Activated naive CD8-positive, alpha-beta T cell treated with anti-CD3 and anti-CD28 coated beads, Interleukin-2, amount 50 U/mL, for 24 hours (primary cell): ENCODE results near the gene ASMTL.
"Not testable (repeated sequence)": the region's sequence is repeated elsewhere in the genome, so short reads cannot be mapped to it uniquely, and the experiment has no call there.

Experiments
- ATAC-seq: fragments of 150-1000 bp; cut with Tn5 transposase; one replicate; pipeline ENCODE4 v1.10.0; 2021
- DNase-seq: peaks from one replicate; pipeline ENCODE4 v3.0.0; 2021
- H3K27ac Mint-ChIP-seq: one replicate; pipeline ENCODE4 v1.8.0; 2021; ENCODE audit warnings: mild to moderate bottlenecking, mixed read lengths
- H3K27me3 Mint-ChIP-seq: one replicate; pipeline ENCODE4 v1.8.0; 2021; ENCODE audit warnings: mixed read lengths
- H3K36me3 Mint-ChIP-seq: one replicate; pipeline ENCODE4 v1.8.0; 2021; ENCODE audit warnings: low read depth, mixed read lengths
- H3K4me1 Mint-ChIP-seq: one replicate; pipeline ENCODE4 v1.8.0; 2021; ENCODE audit warnings: mixed read lengths
- H3K4me3 Mint-ChIP-seq: one replicate; pipeline ENCODE4 v1.8.0; 2021; ENCODE audit warnings: mild to moderate bottlenecking, moderate library complexity, mixed read lengths
- H3K9me3 Mint-ChIP-seq: one replicate; pipeline ENCODE4 v1.8.0; 2021; ENCODE audit warnings: mixed read lengths

Gene ASMTL

GRCh38 chrX:1475481-1475880 is 22.8 kb upstream of the ASMTL start:
- H3K9me3 Mint-ChIP-seq, result peaks cover 30% of the 10 kb centered on the region
- no peak overlapping the region for H3K27ac Mint-ChIP-seq
- H3K4me3 Mint-ChIP-seq, result no peak overlapping the region
- peaks cover 31% of the 10 kb centered on the region for H3K36me3 Mint-ChIP-seq
- no peak for DNase-seq
- H3K27me3 Mint-ChIP-seq, result no peaks in the 10 kb centered on the region
- H3K4me1 Mint-ChIP-seq, result peaks cover 63% of the 10 kb centered on the region
- no peak for ATAC-seq

- not testable (repeated sequence) for DNase-seq, H3K4me3 Mint-ChIP-seq, H3K27ac Mint-ChIP-seq, ATAC-seq, H3K27me3 Mint-ChIP-seq
- peaks cover 63% of the 10 kb centered on the region for H3K4me1 Mint-ChIP-seq
- H3K9me3 Mint-ChIP-seq, result peaks cover 25% of the 10 kb centered on the region
- H3K36me3 Mint-ChIP-seq, result peaks cover 24% of the 10 kb centered on the region
Observed at GRCh38 chrX:1474593-1474992, 21.9 kb upstream of the ASMTL start.

- Mint-ChIP-seq H3K27me3 (no peaks in the 10 kb centered on the region), H3K27ac (no peak overlapping the region), H3K4me1 (peaks cover 63% of the 10 kb centered on the region), H3K4me3 (no peak overlapping the region), H3K9me3 (peaks cover 19% of the 10 kb centered on the region), H3K36me3 (peaks cover 19% of the 10 kb centered on the region)
- peak; percentile 0 for DNase-seq
- no peak for ATAC-seq
Observed at GRCh38 chrX:1472975-1473374, 20.3 kb upstream of the ASMTL start.

- peaks cover 89% of the 10 kb centered on the region for H3K4me1 Mint-ChIP-seq
- no peaks in the 10 kb centered on the region for H3K27me3 Mint-ChIP-seq
- H3K27ac Mint-ChIP-seq, result peak overlapping the region; percentile 89
- H3K9me3 Mint-ChIP-seq, result peaks cover 11% of the 10 kb centered on the region
- ATAC-seq (peak; percentile 73), DNase-seq (peak; percentile 82)
- peaks cover 12% of the 10 kb centered on the region for H3K36me3 Mint-ChIP-seq
- H3K4me3 Mint-ChIP-seq, result peak overlapping the region; percentile 58
Observed at GRCh38 chrX:1468250-1468772, 15.6 kb upstream of the ASMTL start.

GRCh38 chrX:1466971-1467561 is 14.4 kb upstream of the ASMTL start:
- Mint-ChIP-seq H3K27me3 (no peaks in the 10 kb centered on the region), H3K4me3 (peak overlapping the region; percentile 72), H3K27ac (peak overlapping the region; percentile 89), H3K9me3 (peaks cover 4% of the 10 kb centered on the region), H3K36me3 (peaks cover 6% of the 10 kb centered on the region), H3K4me1 (peaks cover 93% of the 10 kb centered on the region)
- ATAC-seq (no peak), DNase-seq (peak; percentile 45)

GRCh38 chrX:1466232-1466661 is 13.5 kb upstream of the ASMTL start:
- Mint-ChIP-seq H3K4me3 (no peak overlapping the region), H3K27me3 (no peaks in the 10 kb centered on the region), H3K36me3 (peaks cover 3% of the 10 kb centered on the region), H3K9me3 (no peaks in the 10 kb centered on the region), H3K4me1 (peaks cover 89% of the 10 kb centered on the region), H3K27ac (no peak overlapping the region)
- ATAC-seq, result no peak
- DNase-seq, result peak; percentile 5

- Mint-ChIP-seq H3K27ac (no peak overlapping the region), H3K4me1 (peaks cover 83% of the 10 kb centered on the region)
Observed at GRCh38 chrX:1465286-1466231, 12.8 kb upstream of the ASMTL start.

GRCh38 chrX:1464971-1465285 is 12.2 kb upstream of the ASMTL start:
- ATAC-seq, result no peak
- Mint-ChIP-seq H3K4me3 (peak overlapping the region; percentile 64), H3K4me1 (peaks cover 77% of the 10 kb centered on the region), H3K36me3 (peaks cover 3% of the 10 kb centered on the region), H3K9me3 (no peaks in the 10 kb centered on the region), H3K27ac (peak overlapping the region; percentile 81), H3K27me3 (no peaks in the 10 kb centered on the region)
- DNase-seq, result no peak

More at GRCh38 chrX:1465286-1466231, 12.8 kb upstream of the ASMTL start:
- no peak for ATAC-seq
- peak; percentile 2 for DNase-seq
- H3K27me3 Mint-ChIP-seq, result no peaks in the 10 kb centered on the region
- no peaks in the 10 kb centered on the region for H3K9me3 Mint-ChIP-seq
- no peak overlapping the region for H3K4me3 Mint-ChIP-seq
- peaks cover 3% of the 10 kb centered on the region for H3K36me3 Mint-ChIP-seq

- Mint-ChIP-seq H3K27ac (peak overlapping the region; percentile 81), H3K27me3 (no peaks in the 10 kb centered on the region), H3K36me3 (peaks cover 3% of the 10 kb centered on the region), H3K4me3 (peak overlapping the region; percentile 64), H3K9me3 (no peaks in the 10 kb centered on the region), H3K4me1 (peaks cover 71% of the 10 kb centered on the region)
- DNase-seq, result peak; percentile 48
- peak; percentile 7 for ATAC-seq
Observed at GRCh38 chrX:1464041-1464970, 11.6 kb upstream of the ASMTL start.

- no peaks in the 10 kb centered on the region for H3K27me3 Mint-ChIP-seq
- peaks cover 67% of the 10 kb centered on the region for H3K4me1 Mint-ChIP-seq
- peaks cover 3% of the 10 kb centered on the region for H3K36me3 Mint-ChIP-seq
- peak overlapping the region; percentile 65 for H3K4me3 Mint-ChIP-seq
- ATAC-seq (no peak), DNase-seq (peak; percentile 3)
- H3K9me3 Mint-ChIP-seq, result no peaks in the 10 kb centered on the region
- H3K27ac Mint-ChIP-seq, result peak overlapping the region; percentile 93
Observed at GRCh38 chrX:1463581-1463980, 10.9 kb upstream of the ASMTL start.

GRCh38 chrX:1462596-1463251 is 10.0 kb upstream of the ASMTL start:
- H3K4me3 Mint-ChIP-seq, result peak overlapping the region; percentile 65
- ATAC-seq (peak; percentile 91), DNase-seq (peak; percentile 64)
- peaks cover 3% of the 10 kb centered on the region for H3K36me3 Mint-ChIP-seq
- peak overlapping the region; percentile 93 for H3K27ac Mint-ChIP-seq
- no peaks in the 10 kb centered on the region for H3K27me3 Mint-ChIP-seq
- peaks cover 59% of the 10 kb centered on the region for H3K4me1 Mint-ChIP-seq
- no peaks in the 10 kb centered on the region for H3K9me3 Mint-ChIP-seq

- Mint-ChIP-seq H3K4me3 (no peak overlapping the region), H3K4me1 (peaks cover 54% of the 10 kb centered on the region)
- ATAC-seq, result no peak
Observed at GRCh38 chrX:1462110-1462509, 9.4 kb upstream of the ASMTL start.

GRCh38 chrX:1455948-1456280 is 3.2 kb upstream of the ASMTL start:
- Mint-ChIP-seq H3K4me3 (no peak overlapping the region), H3K27ac (no peak overlapping the region), H3K36me3 (no peaks in the 10 kb centered on the region), H3K9me3 (no peaks in the 10 kb centered on the region), H3K27me3 (no peaks in the 10 kb centered on the region), H3K4me1 (peaks cover 11% of the 10 kb centered on the region)
- no peak for DNase-seq
- ATAC-seq, result no peak

More at GRCh38 chrX:1462110-1462509, 9.4 kb upstream of the ASMTL start:
- DNase-seq, result no peak
- H3K9me3 Mint-ChIP-seq, result no peaks in the 10 kb centered on the region
- peaks cover 3% of the 10 kb centered on the region for H3K36me3 Mint-ChIP-seq
- H3K27ac Mint-ChIP-seq, result peak overlapping the region; percentile 93
- H3K27me3 Mint-ChIP-seq, result no peaks in the 10 kb centered on the region
